ENCODE measurements around the gene PLA2G10.
"Not testable (repeated sequence)": the region's sequence is repeated elsewhere in the genome, so short reads cannot be mapped to it uniquely, and the experiment has no call there.

The PLA2G10 gene

GRCh38 chr16:14658063-14658462 lies 36.0 kb downstream of the PLA2G10 start:
- DNase-seq = no peak

DNA sequence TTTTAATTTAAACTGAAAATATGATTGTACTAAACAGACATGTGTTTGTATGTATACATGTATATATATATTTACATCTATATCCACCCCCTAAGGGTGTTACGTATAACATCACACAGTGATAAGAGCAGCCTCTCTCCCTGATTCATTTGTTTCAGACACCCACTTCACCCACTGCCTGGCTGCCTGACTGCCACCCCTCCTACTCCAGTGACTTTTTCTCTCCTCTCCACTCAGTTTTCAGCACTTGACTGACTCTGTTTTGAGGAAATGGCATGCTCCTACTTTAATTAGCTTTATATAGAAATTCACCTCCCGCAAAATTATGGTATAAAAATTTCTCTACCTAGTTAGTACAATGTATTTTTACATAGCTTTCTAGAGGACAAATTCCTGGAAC lies 41.4 kb downstream of the PLA2G10 start:
- DNase-seq = no peak

DNA sequence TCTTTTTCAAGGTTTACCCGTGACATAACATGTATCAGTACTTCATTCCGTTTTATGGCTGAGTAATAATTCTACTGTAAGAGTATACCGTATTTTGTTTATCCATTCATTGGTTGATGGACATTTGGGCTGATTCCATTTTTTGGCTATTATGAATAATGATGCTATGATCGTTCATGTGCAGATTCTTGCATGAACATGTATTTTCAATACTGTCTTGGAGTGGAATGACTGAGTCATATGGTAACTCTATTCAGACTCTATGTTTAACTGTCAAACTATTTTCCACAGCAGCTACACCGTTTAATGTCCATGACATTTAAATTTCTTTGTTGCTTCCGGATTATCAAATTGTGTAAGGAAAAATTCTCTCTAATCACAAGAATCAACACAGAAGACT lies 43.5 kb downstream of the PLA2G10 start:
- no peak for DNase-seq

DNA sequence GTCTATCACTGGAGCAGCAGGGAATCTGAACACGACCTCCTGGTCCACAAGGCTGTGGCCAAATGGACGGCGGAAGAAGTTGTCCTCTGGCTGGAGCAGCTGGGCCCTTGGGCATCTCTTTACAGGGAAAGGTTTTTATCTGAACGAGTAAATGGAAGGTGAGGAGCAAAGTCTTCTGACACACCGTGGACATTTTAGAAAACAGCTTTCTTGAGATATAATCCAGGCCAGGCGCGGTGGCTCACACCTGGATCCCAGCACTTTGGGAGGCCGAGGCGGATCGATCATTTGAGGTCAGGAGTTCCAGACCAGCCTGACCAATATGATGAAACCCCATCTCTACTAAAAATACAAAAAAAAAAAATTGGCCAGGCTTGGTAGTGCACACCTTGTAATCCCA lies 44.3 kb downstream of the PLA2G10 start:
- no peak for DNase-seq

DNA sequence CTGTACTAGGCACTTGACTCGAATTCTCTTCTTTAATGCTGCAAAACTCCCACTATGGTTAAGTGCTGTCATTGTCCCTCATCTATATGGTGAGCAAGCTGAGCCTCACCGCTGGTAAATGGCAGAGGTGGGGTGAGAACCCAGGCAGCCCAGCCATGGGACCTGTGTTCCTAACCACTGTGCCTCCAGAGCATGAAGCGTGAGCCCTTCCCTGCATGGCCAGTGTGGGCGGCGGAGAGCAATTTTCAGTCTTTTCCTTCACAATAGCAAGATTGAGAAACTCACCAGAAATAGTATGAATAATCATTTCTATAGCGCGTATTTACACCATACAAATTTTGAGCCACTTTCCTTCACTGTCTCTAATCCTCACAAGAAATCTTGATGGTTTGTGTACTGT lies 52.2 kb downstream of the PLA2G10 start:
- DNase-seq = no peak

DNA sequence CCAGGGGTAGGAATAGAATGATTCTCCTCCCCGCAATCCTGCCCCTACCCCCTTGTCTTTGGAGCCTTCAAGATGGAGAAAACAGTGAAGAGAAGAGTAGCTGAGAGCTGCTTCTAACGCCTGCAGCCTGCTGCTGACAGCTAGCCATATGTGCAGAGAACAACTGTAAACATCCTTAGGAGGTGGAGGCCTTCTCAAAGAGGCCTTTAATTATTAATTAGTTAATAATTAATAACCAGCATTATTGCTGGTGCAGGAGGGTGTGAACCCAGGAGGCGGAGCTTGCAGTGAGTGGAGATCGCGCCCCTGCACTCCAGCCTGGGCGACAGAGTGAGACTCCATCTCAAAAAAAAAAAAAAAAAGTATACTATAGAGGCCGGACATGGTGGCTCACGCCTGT lies 52.9 kb downstream of the PLA2G10 start:
- no peak for DNase-seq

DNA sequence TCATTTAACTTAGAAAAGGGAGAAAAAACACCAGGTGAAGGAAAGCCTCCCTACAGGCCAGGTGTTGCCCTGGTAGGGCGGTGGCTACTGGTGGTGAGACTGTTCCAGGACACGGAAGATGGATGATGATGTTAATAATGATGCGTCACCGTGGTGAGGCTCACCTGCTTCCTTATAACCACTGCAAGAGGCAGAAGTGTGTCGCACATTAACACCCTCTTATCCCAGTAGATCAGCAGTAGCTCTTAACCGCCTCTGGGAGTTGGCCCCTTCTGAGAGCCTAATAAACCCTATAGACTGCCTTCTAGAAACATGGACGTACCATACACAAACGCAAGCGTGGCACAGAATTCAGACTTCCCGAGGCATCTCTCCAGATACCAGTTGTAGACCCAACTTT lies 53.6 kb downstream of the PLA2G10 start:
- DNase-seq = no peak

- DNase-seq = not testable (repeated sequence)
Observed at GRCh38 chr16:14636951-14637240, 57.2 kb downstream of the PLA2G10 start.

DNA sequence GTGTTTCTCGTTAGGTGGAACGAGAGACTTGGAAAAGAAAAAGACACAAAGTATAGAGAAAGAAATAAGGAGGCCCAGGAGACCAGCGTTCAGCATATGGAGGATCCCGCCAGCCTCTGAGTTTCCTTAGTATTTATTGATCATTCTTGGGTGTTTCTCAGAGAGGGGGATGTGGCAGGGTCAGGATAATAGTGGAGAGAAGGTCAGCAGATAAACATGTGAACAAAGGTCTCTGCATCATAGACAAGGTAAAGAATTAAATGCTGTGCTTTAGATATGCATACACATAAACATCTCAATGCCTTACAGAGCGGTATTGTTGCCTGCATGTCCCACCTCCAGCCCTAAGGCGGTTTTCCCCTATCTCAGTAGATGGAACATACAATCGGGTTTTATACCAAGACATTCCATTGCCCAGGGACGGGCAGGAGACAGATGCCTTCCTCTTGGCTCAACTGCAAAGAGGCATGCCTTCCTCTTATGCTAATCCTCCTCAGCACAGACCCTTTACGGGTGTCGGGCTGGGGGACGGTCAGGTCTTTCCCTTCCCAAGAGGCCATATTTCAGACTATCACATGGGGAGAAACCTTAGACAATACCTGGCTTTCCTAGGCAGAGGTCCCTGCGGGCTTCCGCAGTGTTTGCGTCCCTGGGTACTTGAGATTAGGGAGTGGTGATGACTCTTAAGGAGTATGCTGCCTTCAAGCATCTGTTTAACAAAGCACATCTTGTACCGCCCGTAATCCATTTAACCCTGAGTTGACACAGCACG lies 57.7 kb downstream of the PLA2G10 start:
- DNase-seq = not testable (repeated sequence)

- DNase-seq = no peak
Observed at GRCh38 chr16:14635395-14636165, 58.5 kb downstream of the PLA2G10 start.

GRCh38 chr16:14634389-14634725 lies 59.8 kb downstream of the PLA2G10 start:
- no peak for DNase-seq

- DNase-seq = peak; percentile 99
Observed at GRCh38 chr16:14632693-14633569, 61.2 kb downstream of the PLA2G10 start, which contains the start of gene BFAR. TSS of gene BFAR (plus strand) at chr16:14632951. CDS start at chr16:14644347, 11,396 bp downstream.

DNA sequence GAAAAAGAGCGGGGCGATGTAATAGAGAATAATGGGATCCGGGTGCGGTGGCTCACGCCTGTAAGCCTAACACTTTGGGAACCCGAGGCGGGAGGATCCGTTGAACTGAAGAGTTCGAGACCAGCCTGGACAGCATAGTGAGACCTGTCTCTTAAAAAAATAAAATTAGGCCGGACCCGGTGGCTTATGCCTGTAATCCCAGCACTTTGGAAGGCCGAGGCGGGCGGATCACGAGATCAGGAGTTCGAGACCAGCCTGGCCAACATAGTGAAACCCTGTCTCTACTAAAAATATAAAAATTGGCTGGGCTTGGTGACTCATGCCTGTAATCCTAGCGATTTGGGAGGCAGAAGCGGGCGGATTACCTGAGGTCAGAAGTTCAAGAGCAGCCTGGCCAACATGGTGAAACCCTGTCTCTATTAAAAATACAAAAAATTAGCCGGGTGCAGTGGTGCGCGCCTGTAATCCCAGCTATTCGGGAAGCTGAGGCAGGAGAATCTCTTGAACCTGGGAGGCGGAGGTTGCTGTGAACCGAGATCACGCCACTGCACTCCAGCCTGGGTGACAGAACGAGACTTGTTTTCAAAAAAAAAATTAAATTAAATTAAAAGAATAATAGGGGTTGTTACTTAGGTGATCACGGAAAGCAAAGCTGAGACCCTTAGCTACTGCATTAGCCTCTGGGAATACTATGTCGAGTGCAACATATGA lies 63.3 kb downstream of the PLA2G10 start:
- not testable (repeated sequence) for DNase-seq

DNA sequence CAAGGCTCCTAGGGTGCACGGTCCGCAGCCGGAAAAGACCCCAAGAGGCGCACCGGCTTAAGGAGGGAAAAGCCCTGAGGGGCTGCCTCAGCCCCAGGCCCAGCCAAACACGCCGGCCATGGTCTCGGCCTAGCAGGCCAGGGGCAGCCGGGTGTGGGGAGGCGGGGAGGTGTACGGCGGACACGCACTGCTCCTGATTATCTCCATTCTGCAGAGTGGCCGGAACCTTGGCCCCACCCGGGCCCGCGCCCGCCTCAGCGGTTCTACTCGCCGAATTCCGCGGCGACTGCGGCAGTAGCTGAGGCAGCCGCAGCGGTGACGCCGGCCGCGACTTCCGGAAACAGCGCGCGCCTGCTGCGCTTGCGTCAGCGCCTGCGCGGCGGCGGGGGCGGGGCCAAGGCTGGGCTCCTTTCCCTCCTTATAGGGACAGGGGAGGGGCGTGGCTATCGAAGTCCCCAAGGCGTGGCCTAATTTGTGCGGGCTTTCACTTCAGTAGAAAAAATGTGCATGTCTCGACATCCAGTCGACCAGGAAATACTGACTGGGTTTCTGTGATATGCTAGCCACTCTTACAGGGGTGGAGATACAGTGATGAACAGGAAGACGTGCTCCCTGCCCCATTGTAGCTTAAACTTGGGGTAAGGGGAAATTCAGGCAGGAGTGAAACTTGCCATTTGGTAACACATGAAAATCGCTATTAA lies 64.0 kb downstream of the PLA2G10 start, which contains the start of gene PARN:
PARN (minus strand) TSS at position 342 of the 701 bp plus-strand sequence; CDS start at position 207, 135 bp downstream.
- peak; percentile 98 for DNase-seq

DNA sequence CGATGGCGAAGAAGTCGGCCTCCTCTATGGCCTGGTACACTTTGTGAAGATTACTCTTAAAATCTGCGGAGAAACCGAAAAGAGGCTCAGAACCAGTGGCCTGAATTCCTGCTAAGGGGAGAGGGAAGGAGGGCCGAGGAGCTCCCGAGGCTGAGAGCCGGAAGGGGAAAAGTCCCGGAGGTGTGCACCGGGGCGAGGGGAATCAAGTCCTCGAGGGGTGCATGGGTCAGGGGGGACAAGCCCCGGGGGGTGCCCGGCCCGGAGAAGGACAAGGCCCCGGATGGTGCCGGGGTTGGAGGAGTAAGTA lies 64.5 kb downstream of the PLA2G10 start:
- no peak for DNase-seq

- DNase-seq = peak in 1 of 2 donors; percentile 9
Observed at GRCh38 chr16:14628806-14629611, 65.1 kb downstream of the PLA2G10 start.

DNA sequence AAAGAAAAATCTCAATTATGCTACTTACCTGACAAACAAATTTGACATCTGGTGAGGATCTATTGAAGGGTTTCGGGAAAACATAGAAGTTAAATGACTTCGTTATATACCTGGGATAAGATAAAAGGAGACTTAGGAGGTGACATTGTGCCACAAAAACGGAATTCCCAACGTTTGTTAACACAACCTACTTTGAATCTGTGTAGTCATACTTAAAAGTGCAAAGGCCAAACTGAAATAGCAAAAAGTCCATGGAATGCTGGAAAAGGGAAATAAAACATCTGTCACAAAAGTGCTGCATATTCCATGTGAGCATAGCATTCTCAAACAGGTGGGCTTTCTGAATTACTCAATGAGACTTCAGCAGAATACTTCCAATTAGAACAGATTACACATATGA lies 67.0 kb downstream of the PLA2G10 start:
- no peak for DNase-seq

All from CD4-positive, alpha-beta T cell treated with Interferon alpha-2 for 1 hour (primary cell).